ENCODE measurements around the gene NDUFAF7. TPM values are rescaled to one million over a fixed set of nuclear protein-coding genes. Genes with fewer than 3 reads are reported as not detected.

The NDUFAF7 gene, protein sequence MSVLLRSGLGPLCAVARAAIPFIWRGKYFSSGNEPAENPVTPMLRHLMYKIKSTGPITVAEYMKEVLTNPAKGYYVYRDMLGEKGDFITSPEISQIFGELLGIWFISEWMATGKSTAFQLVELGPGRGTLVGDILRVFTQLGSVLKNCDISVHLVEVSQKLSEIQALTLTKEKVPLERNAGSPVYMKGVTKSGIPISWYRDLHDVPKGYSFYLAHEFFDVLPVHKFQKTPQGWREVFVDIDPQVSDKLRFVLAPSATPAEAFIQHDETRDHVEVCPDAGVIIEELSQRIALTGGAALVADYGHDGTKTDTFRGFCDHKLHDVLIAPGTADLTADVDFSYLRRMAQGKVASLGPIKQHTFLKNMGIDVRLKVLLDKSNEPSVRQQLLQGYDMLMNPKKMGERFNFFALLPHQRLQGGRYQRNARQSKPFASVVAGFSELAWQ
- 18.2 to 24.1 TPM (median 21.5 TPM) in 5 replicates for total RNA-seq (2022; extraction: Qiagen RNA extraction; ENCODE audit: low read depth)

DNA sequence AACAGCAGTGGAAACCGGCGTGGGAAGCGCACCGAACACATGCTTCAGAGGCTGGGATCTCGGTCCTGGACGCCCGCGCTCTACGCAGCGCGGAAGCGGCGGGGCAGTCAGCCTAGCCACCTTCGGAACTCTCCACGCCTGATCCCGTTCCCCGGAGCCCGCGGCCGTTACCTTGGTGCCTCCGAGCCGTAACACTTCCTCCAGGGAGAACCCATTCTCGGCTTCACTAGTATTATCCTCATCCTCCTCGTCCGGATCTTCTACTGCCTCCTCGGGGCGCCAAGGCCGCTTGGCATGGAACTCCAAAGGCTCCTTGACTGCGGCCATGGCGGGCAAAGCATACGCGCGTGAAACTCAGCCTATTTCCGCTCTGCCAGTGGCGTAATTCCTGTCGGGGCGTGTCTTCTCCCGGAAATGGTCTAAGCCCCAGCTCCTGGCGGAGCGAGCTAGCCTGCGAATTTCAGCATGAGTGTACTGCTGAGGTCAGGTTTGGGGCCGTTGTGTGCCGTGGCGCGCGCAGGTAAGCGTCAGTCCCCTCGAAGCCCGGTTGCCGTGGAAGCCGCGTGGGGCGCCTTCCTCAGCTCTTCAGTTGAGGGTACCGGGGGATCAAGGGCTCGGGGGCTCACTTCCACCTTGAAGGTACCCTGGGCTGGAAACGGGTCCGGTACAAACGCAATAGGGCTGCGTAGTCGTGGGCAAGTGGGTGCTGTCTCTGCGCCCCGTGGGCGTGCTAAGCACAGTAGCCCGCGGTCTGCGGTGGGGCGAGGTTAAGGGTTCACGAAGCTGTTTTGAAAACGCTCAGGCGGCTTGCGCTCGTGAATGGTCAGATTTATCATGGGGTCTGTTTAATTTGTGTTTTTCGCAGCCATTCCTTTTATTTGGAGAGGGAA is at the start of gene NDUFAF7, which contains the start of gene CEBPZ:
Gene NDUFAF7 (plus strand): TSS at position 418 of the 890 bp plus-strand sequence. CDS start 48 bp downstream, at position 466.
Gene CEBPZ (minus strand): TSS at position 356 of the 890 bp plus-strand sequence. CDS start 29 bp downstream, at position 327.

DNA sequence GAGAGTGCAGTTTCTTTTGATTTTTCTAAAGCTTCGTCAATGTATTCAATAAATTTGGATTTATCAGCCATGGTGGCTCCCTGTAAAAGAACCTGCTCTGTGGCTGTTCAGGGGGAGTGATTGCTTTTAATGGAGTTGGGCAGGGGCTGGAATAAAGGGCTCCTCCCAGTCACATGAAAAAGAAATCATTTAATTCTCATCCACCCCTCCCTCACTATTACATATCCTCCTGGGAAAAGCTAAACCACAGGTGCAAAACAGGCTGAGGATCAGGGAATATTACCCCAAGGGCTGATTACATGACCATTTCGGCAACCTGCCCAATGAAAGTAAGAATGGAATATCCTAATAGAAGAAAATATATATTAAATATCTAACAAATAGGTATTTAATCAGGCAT is 42.9 kb upstream of the NDUFAF7 start, which contains the start of gene SULT6B1:
Gene SULT6B1 (minus strand): TSS at position 101 of the 400 bp plus-strand sequence. CDS start 30 bp downstream, at position 71.

DNA sequence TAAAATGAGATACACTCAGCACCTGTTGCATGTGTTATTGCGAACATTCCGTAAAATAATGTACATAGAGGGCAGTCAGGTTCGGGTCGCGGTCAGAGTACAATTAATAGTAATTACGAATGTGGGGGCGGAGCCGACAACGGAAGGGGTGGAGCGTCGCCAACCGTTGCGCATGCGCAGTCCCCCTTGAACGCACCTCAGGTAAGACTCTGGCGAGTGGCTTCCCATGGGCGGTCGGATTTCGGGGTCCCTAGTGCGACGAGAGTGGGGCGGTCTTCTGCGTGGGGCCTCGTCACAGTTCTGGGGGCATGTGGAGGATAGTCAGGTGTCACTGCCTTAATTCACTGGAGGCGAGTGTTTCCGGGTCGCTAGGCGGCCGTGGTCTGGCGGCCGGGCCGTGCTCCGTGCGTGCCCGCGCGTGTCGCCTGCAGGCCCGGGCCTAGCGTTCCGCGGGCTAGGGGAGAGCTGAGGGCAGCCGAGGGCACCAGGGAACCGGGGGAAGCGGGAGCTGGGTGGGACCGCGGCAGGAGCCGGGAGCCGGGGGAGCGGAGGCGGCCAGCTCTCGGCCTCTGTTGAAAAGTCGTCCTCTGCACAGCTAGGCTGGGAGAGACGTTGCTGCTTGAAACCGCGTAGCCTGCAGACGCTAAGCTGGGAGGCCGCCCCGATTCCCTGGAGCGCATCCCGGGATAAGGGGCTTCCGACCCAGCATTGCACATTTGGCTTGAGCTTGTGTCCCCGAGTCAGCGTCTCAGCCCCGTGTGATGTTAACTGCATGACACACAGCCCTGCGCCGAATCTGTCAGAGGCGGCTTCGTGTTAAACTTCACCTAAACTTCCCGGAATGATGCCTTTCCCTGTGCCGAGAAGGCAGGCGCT is 34.9 kb upstream of the NDUFAF7 start, which contains the start of gene CEBPZOS:
Gene CEBPZOS (plus strand): TSS at position 177 of the 876 bp plus-strand sequence. CDS start 3,209 bp downstream, outside the sequence.

Other genes starting within 250 kb of the NDUFAF7 start
- gene HEATR5B, start 147.3 kb upstream of the NDUFAF7 start, total RNA-seq (2022; extraction: Qiagen RNA extraction; ENCODE audit: low read depth) = 6.4 to 8.4 TPM (median 7.7 TPM) in 5 replicates
- gene GPATCH11, start 147.1 kb upstream of the NDUFAF7 start, total RNA-seq (2022; extraction: Qiagen RNA extraction; ENCODE audit: low read depth) = 9.9 to 12.0 TPM (median 10.7 TPM) in 5 replicates
- gene EIF2AK2, start 74.7 kb upstream of the NDUFAF7 start, total RNA-seq (2022; extraction: Qiagen RNA extraction; ENCODE audit: low read depth) = 19.3 to 31.6 TPM (median 29.1 TPM) in 5 replicates
- not detected in 5 replicates for gene SULT6B1, start 43.0 kb upstream of the NDUFAF7 start, total RNA-seq (2022; extraction: Qiagen RNA extraction; ENCODE audit: low read depth)
- gene CEBPZOS, start 35.2 kb upstream of the NDUFAF7 start, total RNA-seq (2022; extraction: Qiagen RNA extraction; ENCODE audit: low read depth) = 41.5 to 49.5 TPM (median 44.1 TPM) in 5 replicates
- 73.5 to 86.2 TPM (median 81.7 TPM) in 5 replicates for gene CEBPZ, start 62 bp upstream of the NDUFAF7 start, total RNA-seq (2022; extraction: Qiagen RNA extraction; ENCODE audit: low read depth)
- 10.9 to 17.1 TPM (median 13.9 TPM) in 5 replicates for gene PRKD3, start 93.2 kb downstream of the NDUFAF7 start, total RNA-seq (2022; extraction: Qiagen RNA extraction; ENCODE audit: low read depth)
- gene QPCT, start 113.0 kb downstream of the NDUFAF7 start, total RNA-seq (2022; extraction: Qiagen RNA extraction; ENCODE audit: low read depth) = 17.5 to 21.3 TPM (median 18.6 TPM) in 5 replicates

All from A549 treated with DMSO at 1 μM for 4 hours (cell line).